ENCODE data around the gene MEOX2. TPM values are rescaled to one million over a fixed set of nuclear protein-coding genes. Genes with fewer than 3 reads are reported as not detected.

Gene MEOX2
- total RNA-seq, 4 donors from 2014 or later: 0.80 to 3.3 (median 1.3) TPM; not detected in 1

GRCh38 chr7:15688911-15689310 lies 2.4 kb upstream of the MEOX2 start:
- peaks cover 0 to 15% of the 10 kb centered on the region in 2 donors for H3K27me3 ChIP-seq
- H3K4me3 ChIP-seq: no peak overlapping the region
- H3K9me3 ChIP-seq: no peaks in the 10 kb centered on the region
- H3K4me1 ChIP-seq: peaks cover 0 to 26% (median 0%) of the 10 kb centered on the region in 4 donors
- no peak overlapping the region for H3K27ac ChIP-seq
- H3K36me3 ChIP-seq: no peaks in the 10 kb centered on the region
- TF ChIP-seq, protein P1, sequence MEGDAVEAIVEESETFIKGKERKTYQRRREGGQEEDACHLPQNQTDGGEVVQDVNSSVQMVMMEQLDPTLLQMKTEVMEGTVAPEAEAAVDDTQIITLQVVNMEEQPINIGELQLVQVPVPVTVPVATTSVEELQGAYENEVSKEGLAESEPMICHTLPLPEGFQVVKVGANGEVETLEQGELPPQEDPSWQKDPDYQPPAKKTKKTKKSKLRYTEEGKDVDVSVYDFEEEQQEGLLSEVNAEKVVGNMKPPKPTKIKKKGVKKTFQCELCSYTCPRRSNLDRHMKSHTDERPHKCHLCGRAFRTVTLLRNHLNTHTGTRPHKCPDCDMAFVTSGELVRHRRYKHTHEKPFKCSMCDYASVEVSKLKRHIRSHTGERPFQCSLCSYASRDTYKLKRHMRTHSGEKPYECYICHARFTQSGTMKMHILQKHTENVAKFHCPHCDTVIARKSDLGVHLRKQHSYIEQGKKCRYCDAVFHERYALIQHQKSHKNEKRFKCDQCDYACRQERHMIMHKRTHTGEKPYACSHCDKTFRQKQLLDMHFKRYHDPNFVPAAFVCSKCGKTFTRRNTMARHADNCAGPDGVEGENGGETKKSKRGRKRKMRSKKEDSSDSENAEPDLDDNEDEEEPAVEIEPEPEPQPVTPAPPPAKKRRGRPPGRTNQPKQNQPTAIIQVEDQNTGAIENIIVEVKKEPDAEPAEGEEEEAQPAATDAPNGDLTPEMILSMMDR (IDR thresholded peaks at IDR 0.05): no peak
- no peak for TF ChIP-seq POLR2A (IDR thresholded peaks at IDR 0.05)
- DNase-seq: no peak

- H3K36me3 ChIP-seq: no peaks in the 10 kb centered on the region
- H3K9me3 ChIP-seq: no peaks in the 10 kb centered on the region
- no peak overlapping the region for H3K4me3 ChIP-seq
- no peak for DNase-seq
- H3K27me3 ChIP-seq: peaks cover 0 to 15% of the 10 kb centered on the region in 2 donors
- TF ChIP-seq, protein P1 (IDR thresholded peaks at IDR 0.05): no peak
- no peak for TF ChIP-seq POLR2A (IDR thresholded peaks at IDR 0.05)
- peaks cover 0 to 26% (median 0%) of the 10 kb centered on the region in 4 donors for H3K4me1 ChIP-seq
- no peak overlapping the region for H3K27ac ChIP-seq
Measured at GRCh38 chr7:15688279-15688626, 1.8 kb upstream of the MEOX2 start.

- Histone ChIP-seq H3K9me3 (no peaks in the 10 kb centered on the region), H3K4me3 (peak overlapping the region in 1 of 4 donors; percentile 45), H3K27ac (peak overlapping the region in 1 of 4 donors; percentile 65), H3K27me3 (peaks cover 0 to 15% of the 10 kb centered on the region in 2 donors), H3K36me3 (no peaks in the 10 kb centered on the region), H3K4me1 (peaks cover 0 to 26% (median 0%) of the 10 kb centered on the region in 4 donors)
- DNase-seq: no peak
- no peak for TF ChIP-seq POLR2A (IDR thresholded peaks at IDR 0.05)
- TF ChIP-seq, protein P1 (IDR thresholded peaks at IDR 0.05): no peak
Measured at GRCh38 chr7:15687546-15688278, 1.2 kb upstream of the MEOX2 start.

DNA sequence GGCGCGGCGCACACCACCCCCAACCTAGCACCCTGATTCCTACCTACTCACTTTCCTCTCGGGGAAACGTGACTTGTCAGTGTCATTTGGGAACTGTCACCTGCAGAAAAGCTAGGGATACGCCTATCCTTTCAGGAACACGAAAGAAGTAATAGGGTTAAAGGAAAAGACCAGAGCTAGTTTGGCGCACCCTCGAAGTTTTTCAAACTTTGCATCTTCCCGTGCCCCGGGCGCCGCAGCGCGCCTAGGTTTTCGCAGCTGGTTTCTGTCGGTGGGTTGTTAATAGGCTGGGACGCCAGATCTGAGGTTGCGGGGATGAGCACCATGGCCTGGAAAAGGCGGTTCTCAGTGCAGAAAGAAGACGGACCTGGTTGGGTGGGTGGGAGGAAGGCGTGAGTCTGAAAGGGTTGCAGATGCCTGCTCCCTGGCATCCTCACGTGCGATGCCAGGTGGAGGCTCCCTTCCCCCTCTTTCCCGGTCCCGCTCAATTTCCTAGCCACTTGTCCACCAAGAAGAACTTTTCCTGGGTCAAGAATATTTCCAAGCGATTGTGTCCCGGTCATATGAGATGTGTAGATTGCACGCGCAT lies 568 bp upstream of the MEOX2 start:
- peak overlapping the region in 1 of 4 donors; percentile 65 for H3K27ac ChIP-seq
- peaks cover 0 to 26% (median 0%) of the 10 kb centered on the region in 4 donors for H3K4me1 ChIP-seq
- no peak for DNase-seq

DNA sequence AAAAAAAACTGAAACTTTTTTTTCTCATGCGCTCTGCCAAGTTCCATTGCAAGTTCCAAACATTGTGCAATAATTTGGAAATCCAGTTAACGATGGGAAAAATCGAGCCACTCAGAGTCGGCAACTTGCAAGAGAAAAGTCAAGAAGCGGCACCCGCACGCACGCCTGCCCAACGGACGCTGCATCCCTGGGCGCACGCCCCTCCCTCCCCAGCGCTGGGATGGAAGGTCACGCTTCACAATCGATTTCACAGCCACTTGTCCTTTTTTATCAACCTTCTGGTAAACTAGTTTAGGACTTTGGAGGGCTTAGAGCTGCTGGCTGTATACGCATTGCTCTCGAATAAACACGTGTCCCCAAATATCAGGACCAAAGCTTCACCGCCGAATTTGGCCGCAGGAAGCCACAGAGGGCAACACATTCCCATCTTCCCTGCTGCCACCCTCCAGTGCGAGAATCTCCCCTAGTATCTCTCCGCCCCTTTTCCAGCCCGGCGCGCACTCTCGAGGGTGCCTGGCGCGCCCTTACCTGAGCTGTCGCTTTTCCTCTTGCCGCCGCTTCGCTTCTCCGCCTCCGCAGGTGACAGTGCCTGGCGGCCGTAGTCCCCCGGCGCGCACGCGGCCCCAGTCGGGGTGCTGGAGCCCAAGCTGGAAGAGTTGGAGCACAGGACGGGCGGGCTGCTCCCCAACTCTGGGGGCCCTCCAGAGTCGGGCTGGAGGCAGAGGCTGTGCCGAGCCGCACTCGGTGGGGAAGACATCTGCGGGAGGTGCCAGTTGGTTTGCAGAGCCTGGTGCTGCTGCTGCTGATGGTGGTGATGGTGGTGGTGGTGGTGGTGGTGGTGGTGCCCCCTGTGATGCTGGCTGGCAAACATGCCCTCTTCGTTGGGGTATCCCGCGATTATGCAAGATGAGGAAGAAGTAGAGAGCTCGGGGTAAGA lies 857 bp downstream of the MEOX2 start:
- H3K27ac ChIP-seq: peak overlapping the region in 2 of 4 donors; percentile 20 to 65
- H3K27me3 ChIP-seq: peaks cover 0 to 15% of the 10 kb centered on the region in 2 donors
- TF ChIP-seq POLR2A (IDR thresholded peaks at IDR 0.05): no peak
- TF ChIP-seq, protein P1 (IDR thresholded peaks at IDR 0.05): no peak
- no peaks in the 10 kb centered on the region for H3K9me3 ChIP-seq
- H3K36me3 ChIP-seq: no peaks in the 10 kb centered on the region
- peak in 1 of 3 donors; percentile 56 for DNase-seq
- H3K4me1 ChIP-seq: peaks cover 0 to 26% (median 0%) of the 10 kb centered on the region in 4 donors
- H3K4me3 ChIP-seq: peak overlapping the region; percentile 16 to 45 (median 32)

More for the DNA sequence above, 568 bp upstream of the MEOX2 start:
- H3K4me3 ChIP-seq: peak overlapping the region in 3 of 4 donors; percentile 22 to 45 (median 41)
- TF ChIP-seq, protein P1 (IDR thresholded peaks at IDR 0.05): no peak
- no peak for TF ChIP-seq POLR2A (IDR thresholded peaks at IDR 0.05)
- peaks cover 0 to 15% of the 10 kb centered on the region in 2 donors for H3K27me3 ChIP-seq
- H3K9me3 ChIP-seq: no peaks in the 10 kb centered on the region
- no peaks in the 10 kb centered on the region for H3K36me3 ChIP-seq

All from Peyer's patch (tissue), 4 donors.